ENCODE results near the gene PEF1. TPM values are rescaled to one million over a fixed set of nuclear protein-coding genes. Genes with fewer than 3 reads are reported as not detected.

Gene PEF1
- total RNA-seq = 89.3 and 109 TPM in 2 replicates

GRCh38 chr1:31644560-31645273 lies at the start of gene PEF1:
PEF1 (minus strand) TSS chr1:31644876; CDS start chr1:31644864, 12 bp downstream.

GRCh38 chr1:31617218-31617915 lies 27.3 kb downstream of the PEF1 start, which contains the start of gene HCRTR1:
HCRTR1 (plus strand) TSS chr1:31617689; CDS start chr1:31619193, 1,504 bp downstream.

Other genes with a start within 250 kb of the PEF1 start
- gene SERINC2, start 231.7 kb downstream of the PEF1 start, total RNA-seq = 47.8 and 182 TPM in 2 replicates
- 88.2 and 129 TPM in 2 replicates for gene TINAGL1, start 68.4 kb downstream of the PEF1 start, total RNA-seq
- gene HCRTR1, start 27.2 kb downstream of the PEF1 start, total RNA-seq = not detected in 2 replicates
- 159 and 263 TPM in 2 replicates for gene COL16A1, start 59.1 kb upstream of the PEF1 start, total RNA-seq
- gene ADGRB2, start 119.5 kb upstream of the PEF1 start, total RNA-seq = 0.34 and 2.8 TPM in 2 replicates
- 8.5 and 26.3 TPM in 2 replicates for gene SPOCD1, start 171.1 kb upstream of the PEF1 start, total RNA-seq